Mucosa of descending colon (tissue), 3 donors: ENCODE measurements around the gene SERF2. TPM values are rescaled to one million over a fixed set of nuclear protein-coding genes. Genes with fewer than 3 reads are reported as not detected.

Experiments used
- ATAC-seq: fragments of 200-7000 bp; cut with Tn5 transposase; one replicate; pipeline ENCODE4 v1.9.1; 2020; ENCODE audit warnings: mild to moderate bottlenecking, moderate library complexity
- DNase-seq, 3 donors: peaks; one replicate each; pipeline ENCODE4 v3.0.0-alpha.2; 2020
- H3K36me3 ChIP-seq: fragments of 200-600 bp; one replicate; pipeline ENCODE4 v1.8.0; 2021; ENCODE audit warnings: low read depth, mild to moderate bottlenecking
- H3K4me1 ChIP-seq: fragments of 200-600 bp; one replicate; pipeline ENCODE4 v1.8.0; 2021; ENCODE audit warnings: low read depth, mild to moderate bottlenecking
- H3K4me3 ChIP-seq: fragments of 200-600 bp; one replicate; pipeline ENCODE4 v1.8.0; 2021; ENCODE audit warnings: mild to moderate bottlenecking
- H3K9me3 ChIP-seq: fragments of 200-600 bp; one replicate; pipeline ENCODE4 v1.8.0; 2021; ENCODE audit warnings: mild to moderate bottlenecking
- CTCF ChIP-seq: fragments of 200-600 bp; IDR thresholded peaks from one replicate; pipeline ENCODE4 v1.8.0; 2022; ENCODE audit warnings: antibody characterized with exemption, mild to moderate bottlenecking
- intact Hi-C, 2 donors: fragments of 100-400 bp; cut with DNase I in 1 of 2; cut with micrococcal nuclease in 1 of 2; formaldehyde crosslinking; loops; one replicate each; pipeline versions ENCODE4 v1.11.0 to v1.11.1; 2022; cut with DNase I, micrococcal nuclease
- total RNA-seq, 3 donors: library from RNA; stranded (reverse); fragmentation: NEBNext Ultra II Directional in 2 of 3; extraction: Animal tissue kit (Norgen Biotek cat#: 25700) in 2 of 3; gene quantifications; one replicate each; pipeline versions ENCODE4 v1.2.1 to v1.2.4, GENCODE V29; 2021 to 2023
- donor health status: DM: no; HTN: no; CAD: no; lungs with moderate emphysema.
- donor health status: DM: no; HTN: no; CAD: no.
- donor health status: DM: no; HTN: yes; CAD: no.

Gene SERF2
- total RNA-seq, 3 donors from 2014 or later, result 712 to 944 (median 931) TPM

GRCh38 chr15:43795197-43795596 is 3.1 kb downstream of the SERF2 start:
- DNase-seq (no peak), ATAC-seq (no peak)
- no peak for TF ChIP-seq CTCF
- peaks cover 3% of the 10 kb centered on the region for H3K36me3 ChIP-seq
- H3K4me3 ChIP-seq, result no peak overlapping the region
- intact Hi-C loops, result no loop called here
- H3K4me1 ChIP-seq, result peaks cover 59% of the 10 kb centered on the region
- H3K9me3 ChIP-seq, result no peaks in the 10 kb centered on the region

- Histone ChIP-seq H3K4me3 (no peak overlapping the region), H3K36me3 (peaks cover 3% of the 10 kb centered on the region), H3K4me1 (peaks cover 61% of the 10 kb centered on the region), H3K9me3 (no peaks in the 10 kb centered on the region)
- ATAC-seq (no peak), DNase-seq (no peak)
- intact Hi-C loops, result no loop called here
- no peak for TF ChIP-seq CTCF
These were observed 3.9 kb downstream of the SERF2 start for GRCh38 chr15:43795997-43796396.

DNA sequence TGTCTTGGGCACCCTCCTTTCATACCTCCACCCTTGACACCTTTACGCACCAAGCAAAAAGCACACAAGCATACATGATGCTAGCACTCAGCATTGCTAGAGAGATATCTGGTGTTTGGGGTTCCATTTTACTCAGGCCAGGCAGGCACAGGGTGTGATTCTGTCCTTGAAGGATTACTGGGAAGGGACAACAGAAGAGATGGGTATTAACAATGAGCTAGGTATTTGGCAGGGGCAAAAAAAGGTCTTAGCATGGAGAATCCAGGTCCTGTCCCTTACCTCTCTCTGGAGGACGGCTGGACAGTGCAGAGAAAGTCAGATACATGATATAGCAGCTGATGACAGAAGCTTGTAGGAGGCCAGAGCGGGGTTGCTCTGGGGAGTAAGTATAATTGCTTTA is 4.4 kb downstream of the SERF2 start:
- Histone ChIP-seq H3K9me3 (no peaks in the 10 kb centered on the region), H3K4me3 (no peak overlapping the region), H3K4me1 (peaks cover 67% of the 10 kb centered on the region), H3K36me3 (peaks cover 3% of the 10 kb centered on the region)
- intact Hi-C loops, result no loop called here
- no peak for TF ChIP-seq CTCF
- no peak for ATAC-seq
- DNase-seq, result no peak

- Histone ChIP-seq H3K4me1 (peaks cover 56% of the 10 kb centered on the region), H3K4me3 (no peak overlapping the region), H3K9me3 (no peaks in the 10 kb centered on the region), H3K36me3 (no peaks in the 10 kb centered on the region)
- ATAC-seq (peak; percentile 31), DNase-seq (peak; percentile 42 to 65 (median 59))
- intact Hi-C loops, result no loop called here
- TF ChIP-seq CTCF, result no peak
These were observed 7.3 kb downstream of the SERF2 start for GRCh38 chr15:43799209-43799944.

DNA sequence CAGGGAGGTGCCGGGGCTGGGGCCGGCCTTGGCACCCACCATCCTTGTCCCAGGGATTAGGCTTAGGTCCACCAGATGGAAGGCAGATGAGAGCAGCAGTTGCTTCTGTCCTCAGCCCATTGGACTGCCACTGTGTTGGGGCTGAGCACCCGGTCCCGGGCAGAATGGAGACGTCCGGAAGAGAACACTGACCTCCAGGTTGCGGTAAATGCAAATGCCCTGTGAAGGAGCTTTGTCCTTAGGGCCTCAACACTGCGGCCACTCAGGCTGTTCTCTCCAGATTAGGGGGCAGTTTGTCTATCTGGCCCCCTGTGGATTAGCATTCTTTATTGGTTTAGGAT is 7.8 kb downstream of the SERF2 start, which contains the start of gene SERINC4:
TSS of gene SERINC4 (minus strand) at position 276 of the 341 bp plus-strand sequence. CDS start at position 42, 234 bp downstream.
- ATAC-seq, result no peak
- no peaks in the 10 kb centered on the region for H3K36me3 ChIP-seq
- peaks cover 52% of the 10 kb centered on the region for H3K4me1 ChIP-seq
- no peak for TF ChIP-seq CTCF
- peak in 1 of 3 donors; percentile 48 for DNase-seq
- no peaks in the 10 kb centered on the region for H3K9me3 ChIP-seq
- H3K4me3 ChIP-seq, result peak within 1 kb of the TSS; percentile 77
- intact Hi-C loops, result no loop called here
